Motor neuron (in vitro differentiated cells): Measurements from ENCODE around the gene SYT8. TPM values are rescaled to one million over a fixed set of nuclear protein-coding genes. Genes with fewer than 3 reads are reported as not detected.

Source experiments
- ATAC-seq, 8 experiments: fragments of 200-7000 bp; cut with Tn5 transposase; replicated peaks in 6 of 8; 2 replicates each; pipeline ENCODE4 v1.8.0; 2021; ENCODE audit warnings: mild to moderate bottlenecking in 8 of 8, moderate library complexity in 8 of 8
- H3K27ac ChIP-seq, 2 donors: fragments of 250-450 bp; sonication (Bioruptor Pico); 2 replicates each; pipeline ENCODE4 v1.9.0; 2021; ENCODE audit warnings: antibody characterized with exemption in 2 of 2, mild to moderate bottlenecking in 2 of 2, moderate library complexity in 1 of 2
- H3K4me1 ChIP-seq, 2 donors: fragments of 250-450 bp; sonication (Bioruptor Pico); replicated peaks in 1 of 2; 2 replicates each; pipeline ENCODE4 v1.6.1; 2021; ENCODE audit warnings: antibody characterized with exemption in 2 of 2, mild to moderate bottlenecking in 2 of 2, moderate library complexity in 1 of 2
- H3K4me3 ChIP-seq, 5 donors: fragments of 250-450 bp; sonication (Bioruptor Pico); 2 replicates each; pipeline ENCODE4 v1.9.0; 2021; ENCODE audit warnings: antibody characterized with exemption in 5 of 5, mild to moderate bottlenecking in 5 of 5, moderate library complexity in 4 of 5
- WGBS, 10 experiments: fragments of 450-650 bp; shearing (Covaris generic); methylation state at CpG; one replicate each; pipeline ENCODE4 v1.0.0; 2022; 5-methylcytosine and 5-hydroxymethylcytosine counted together
- in situ Hi-C, 9 experiments: fragments of 400-800 bp; cut with MboI; loops; one replicate each; pipeline ENCODE4 v1.15.0; 2021; ENCODE audit warnings: low sequenced_read_pairs in 9 of 9, low pct_unique_long_range_greater_than_20kb in 2 of 9; ENCODE audit not compliant: unreplicated experiment in 9 of 9
- total RNA-seq, 8 experiments: library from RNA; unstranded; fragments of 300-600 nt; gene quantifications; 2 replicates each; pipeline versions ENCODE4 v1.2.3 to v1.2.4, GENCODE V29; 2022

Gene SYT8
- total RNA-seq, 8 experiments from 2014 or later: 0.27 to 2.0 (median 0.66) TPM; not detected in 3

DNA sequence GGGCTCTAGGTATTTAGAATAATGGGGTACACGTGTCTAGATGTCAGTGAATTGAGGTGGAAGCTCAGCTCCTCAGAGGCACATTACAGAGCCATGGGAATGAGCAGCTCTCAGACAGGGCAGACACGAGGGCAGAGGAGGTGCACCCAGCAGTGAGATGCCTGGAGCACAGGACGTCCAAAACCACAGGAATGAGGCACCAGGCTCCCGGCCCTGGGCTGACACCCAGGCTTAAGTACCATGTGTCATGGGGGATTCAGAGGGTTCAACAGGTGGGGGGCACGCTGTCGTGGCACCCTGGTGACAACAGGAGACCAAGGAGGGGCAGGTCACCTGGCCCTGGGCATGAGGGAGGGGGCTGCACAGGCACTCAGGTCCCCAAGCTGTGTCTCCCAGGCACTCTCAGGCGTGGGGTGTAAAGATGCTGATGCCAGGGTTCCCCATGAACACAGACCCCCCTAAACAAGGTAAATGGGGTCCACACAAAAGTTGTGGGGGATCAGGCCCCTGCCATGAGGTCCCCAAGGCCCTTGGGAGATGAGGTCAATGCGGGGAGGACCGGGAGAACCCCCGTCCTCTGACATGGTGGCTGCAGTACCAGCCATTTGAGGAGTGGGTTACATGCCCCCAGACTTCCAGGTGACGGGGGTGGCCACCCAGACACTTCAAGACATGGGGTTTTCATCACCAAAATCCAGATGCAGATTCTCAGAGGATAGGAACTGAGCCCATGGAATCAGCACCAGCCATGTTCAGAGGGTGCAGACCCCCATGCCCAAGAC lies 5.6 kb upstream of the SYT8 start:
- Histone ChIP-seq H3K4me1 (peaks cover 0 to 4% of the 10 kb centered on the region in 2 donors), H3K4me3 (no peak overlapping the region), H3K27ac (no peak overlapping the region)
- WGBS, 10 experiments: 0 to 83% (median 40%) methylated on average over 1 to 4 of the region's 11 CpGs; no CpG with 5 or more reads in 5 of the 10 experiments
- in situ Hi-C loops: loop anchor here in 1 of 9 experiments (25.0 kb wide), 1 partner anchor 167 kb away; no protein-coding TSS in a partner anchor
- peak in 1 of 8 experiments; percentile 9 for ATAC-seq

GRCh38 chr11:1830004-1830321 lies 4.8 kb upstream of the SYT8 start:
- WGBS, 10 experiments: no CpG with 5 or more reads among the region's 6 CpGs
- ATAC-seq: no peak
- peaks cover 0 to 4% of the 10 kb centered on the region in 2 donors for H3K4me1 ChIP-seq
- in situ Hi-C loops: loop anchor here in 3 of 9 experiments (10.0 to 25.0 kb wide), 2 partner anchors 135 to 168 kb away; partner anchors contain the start of gene KRTAP5-6 (in 2 of the 3)
- H3K4me3 ChIP-seq: no peak overlapping the region
- no peak overlapping the region for H3K27ac ChIP-seq

DNA sequence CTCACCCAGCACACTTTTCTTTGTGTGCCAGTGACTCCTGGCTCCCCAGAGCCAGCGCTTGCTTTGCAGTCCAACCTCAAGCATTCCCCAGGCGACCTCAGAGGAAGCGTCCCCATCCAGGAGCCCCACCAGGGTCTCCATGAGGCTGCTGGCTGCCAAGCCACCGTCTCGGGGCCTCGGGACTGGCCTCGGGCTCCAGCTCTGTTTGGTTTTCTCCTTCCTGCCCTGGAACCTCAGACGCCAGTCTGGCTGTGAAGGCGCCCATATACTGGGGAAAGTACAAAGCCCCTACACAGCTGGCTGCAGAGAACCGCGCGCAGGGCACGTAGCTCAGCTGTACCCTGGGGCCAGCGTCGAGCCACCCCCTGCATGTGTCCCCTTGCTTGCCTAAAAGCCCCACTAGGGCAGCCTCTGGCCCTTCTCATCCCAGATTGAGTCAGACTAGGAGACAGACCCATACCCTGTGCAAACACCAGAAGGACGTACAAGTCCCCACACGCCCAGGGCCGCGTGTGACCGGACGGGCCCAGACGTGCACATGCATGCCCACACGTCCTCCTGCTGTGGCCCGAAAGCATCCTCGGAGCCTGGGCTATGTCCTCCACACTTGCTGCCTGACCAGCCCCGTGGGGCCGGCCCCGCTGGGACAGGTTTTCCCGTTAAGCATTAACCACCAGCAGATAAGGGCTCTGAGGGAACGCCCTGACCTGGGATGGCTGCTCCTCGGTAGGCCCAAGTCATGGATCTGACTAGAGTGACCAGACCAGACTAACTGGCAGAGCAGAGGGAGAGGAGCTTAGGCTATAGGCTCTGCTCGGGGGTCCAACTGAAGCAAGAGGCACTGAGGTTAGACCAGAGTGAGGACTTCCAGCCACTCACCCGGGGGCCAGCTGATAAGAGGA lies 4.2 kb upstream of the SYT8 start:
- WGBS, 10 experiments: 0 to 100% (median 66%) methylated on average over 1 to 5 of the region's 33 CpGs; no CpG with 5 or more reads in 6 of the 10 experiments

DNA sequence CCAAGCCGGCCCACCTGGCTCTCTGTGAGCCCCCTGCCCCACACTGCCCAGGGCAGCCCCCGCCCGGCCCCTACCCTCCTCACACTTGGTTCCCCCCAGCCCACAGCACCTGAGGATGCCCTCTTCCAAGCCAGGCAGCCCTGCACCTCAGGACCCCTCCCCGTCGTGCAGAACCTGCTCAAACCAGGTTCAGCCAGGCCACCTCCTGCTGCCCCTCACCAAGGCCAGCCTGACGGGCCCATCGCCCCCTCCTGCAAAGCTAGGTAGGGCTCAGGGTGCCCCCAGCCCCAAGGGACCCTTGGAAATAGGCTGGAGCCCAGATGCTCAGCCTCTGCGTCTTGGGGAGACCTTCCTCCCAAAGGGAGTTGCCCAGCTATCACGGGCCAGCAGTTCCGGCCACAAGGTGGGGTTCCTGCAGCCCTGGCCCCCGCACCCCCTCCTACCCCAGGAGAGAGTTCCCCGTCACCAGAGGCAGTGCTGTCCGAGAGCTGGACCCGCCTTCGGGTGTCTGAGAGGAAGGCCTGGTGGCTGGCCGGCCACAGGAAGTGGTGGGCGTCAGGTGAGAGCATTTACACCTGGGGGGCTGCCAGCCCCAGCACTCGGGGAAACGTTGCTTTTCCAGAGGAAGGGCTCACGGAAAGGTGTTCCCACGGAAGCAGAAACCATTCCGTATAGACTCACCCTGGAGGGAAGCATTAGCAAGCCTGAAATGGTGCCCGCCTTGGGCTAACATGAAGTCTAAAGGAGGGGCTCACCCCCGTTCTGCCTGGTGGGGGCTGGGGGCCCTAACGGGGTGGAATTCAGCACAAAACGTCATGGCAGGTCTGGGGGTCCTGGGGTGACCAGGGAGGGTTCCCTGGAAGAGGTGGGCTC lies 3.2 kb upstream of the SYT8 start:
- peaks cover 0 to 4% of the 10 kb centered on the region in 2 donors for H3K4me1 ChIP-seq
- no peak overlapping the region for H3K4me3 ChIP-seq
- ATAC-seq: no peak
- WGBS, 10 experiments: 80 to 100% methylated on average over 1 to 2 of the region's 26 CpGs; no CpG with 5 or more reads in 8 of the 10 experiments
- no peak overlapping the region for H3K27ac ChIP-seq
- in situ Hi-C loops: loop anchor here in 3 of 9 experiments (10.0 to 25.0 kb wide), 2 partner anchors 137 to 169 kb away; partner anchors contain the start of gene KRTAP5-6 (in 2 of the 3)

More for the DNA sequence above, 4.2 kb upstream of the SYT8 start:
- no peak overlapping the region for H3K27ac ChIP-seq
- peaks cover 0 to 4% of the 10 kb centered on the region in 2 donors for H3K4me1 ChIP-seq
- peak in 1 of 8 experiments; percentile 3 for ATAC-seq
- in situ Hi-C loops: loop anchor here in 3 of 9 experiments (10.0 to 25.0 kb wide), 2 partner anchors 136 to 168 kb away; partner anchors contain the start of gene KRTAP5-6 (in 2 of the 3)
- no peak overlapping the region for H3K4me3 ChIP-seq

DNA sequence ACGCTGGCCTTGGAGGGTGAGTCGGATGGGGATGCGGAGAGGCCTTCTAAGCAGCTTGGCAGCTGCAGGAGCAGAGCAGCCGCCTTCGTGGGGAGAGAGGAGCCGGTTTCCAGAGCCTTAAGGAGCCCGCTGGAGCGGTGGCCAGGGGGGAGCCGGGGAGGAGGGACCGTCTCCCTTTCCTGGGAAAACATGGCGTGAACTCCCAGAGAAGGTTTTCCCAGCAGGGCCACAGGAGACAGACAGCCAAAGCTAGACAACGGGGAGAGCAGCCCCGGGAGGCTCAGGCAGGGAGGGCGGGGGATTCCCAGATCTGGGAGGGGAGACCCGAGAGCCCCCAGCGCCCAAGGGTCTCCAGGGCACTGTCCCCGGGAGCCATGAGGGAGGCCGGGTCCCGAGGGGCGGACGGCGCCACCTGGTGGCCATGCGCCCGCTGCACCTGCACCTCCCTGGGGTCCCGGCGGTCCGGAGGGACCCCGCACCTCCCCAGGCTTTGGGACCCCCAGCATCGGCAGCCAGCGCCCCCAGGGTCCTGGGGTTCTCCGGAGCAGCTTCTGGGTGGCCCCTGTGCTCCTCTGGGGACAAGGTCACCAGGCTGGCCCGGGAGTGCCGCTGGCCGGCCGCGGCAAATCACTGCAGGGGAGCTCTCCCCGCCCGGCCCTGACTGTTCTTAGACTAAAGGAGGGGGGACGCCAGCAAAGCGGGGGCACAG lies 2.4 kb upstream of the SYT8 start:
- WGBS, 10 experiments: 10% methylated on average over 2 of the region's 40 CpGs; no CpG with 5 or more reads in 9 of the 10 experiments
- ATAC-seq: peak; percentile 81 to 93 (median 86)
- in situ Hi-C loops: loop anchor here in 3 of 9 experiments (10.0 to 25.0 kb wide), 2 partner anchors 138 to 170 kb away; partner anchors contain the start of gene KRTAP5-6 (in 2 of the 3)
- no peak overlapping the region for H3K27ac ChIP-seq
- H3K4me1 ChIP-seq: peaks cover 0 to 4% of the 10 kb centered on the region in 2 donors
- H3K4me3 ChIP-seq: peak overlapping the region in 1 of 5 donors; percentile 16

GRCh38 chr11:1832920-1833295 lies 1.9 kb upstream of the SYT8 start:
- Histone ChIP-seq H3K4me3 (no peak overlapping the region), H3K27ac (no peak overlapping the region), H3K4me1 (peaks cover 0 to 5% of the 10 kb centered on the region in 2 donors)
- WGBS, 10 experiments: 30 to 100% (median 60%) methylated on average over 1 to 3 of the region's 17 CpGs; no CpG with 5 or more reads in 5 of the 10 experiments
- in situ Hi-C loops: loop anchor here in 3 of 9 experiments (10.0 to 25.0 kb wide), 2 partner anchors 138 to 171 kb away; partner anchors contain the start of gene KRTAP5-6 (in 2 of the 3)
- no peak for ATAC-seq

GRCh38 chr11:1834062-1834610 lies 654 bp upstream of the SYT8 start:
- H3K27ac ChIP-seq: no peak overlapping the region
- in situ Hi-C loops: loop anchor here in 3 of 9 experiments (10.0 to 25.0 kb wide), 2 partner anchors 139 to 172 kb away; partner anchors contain the start of gene KRTAP5-6 (in 2 of the 3)
- WGBS, 10 experiments: 40 to 91% (median 70%) methylated on average over 1 to 5 of the region's 14 CpGs; no CpG with 5 or more reads in 6 of the 10 experiments

GRCh38 chr11:1835671-1836010 lies 851 bp downstream of the SYT8 start:
- ATAC-seq: no peak
- Histone ChIP-seq H3K4me3 (no peak overlapping the region), H3K27ac (no peak overlapping the region), H3K4me1 (peaks cover 0 to 7% of the 10 kb centered on the region in 2 donors)
- WGBS, 10 experiments: 0 to 80% (median 62%) methylated on average over 1 to 3 of the region's 12 CpGs; no CpG with 5 or more reads in 7 of the 10 experiments
- in situ Hi-C loops: loop anchor here in 3 of 9 experiments (10.0 to 25.0 kb wide), 2 partner anchors 141 to 173 kb away; partner anchors contain the start of gene KRTAP5-6 (in 2 of the 3)

More at GRCh38 chr11:1834062-1834610, 654 bp upstream of the SYT8 start:
- no peak for ATAC-seq
- peaks cover 0 to 7% of the 10 kb centered on the region in 2 donors for H3K4me1 ChIP-seq
- H3K4me3 ChIP-seq: no peak overlapping the region

DNA sequence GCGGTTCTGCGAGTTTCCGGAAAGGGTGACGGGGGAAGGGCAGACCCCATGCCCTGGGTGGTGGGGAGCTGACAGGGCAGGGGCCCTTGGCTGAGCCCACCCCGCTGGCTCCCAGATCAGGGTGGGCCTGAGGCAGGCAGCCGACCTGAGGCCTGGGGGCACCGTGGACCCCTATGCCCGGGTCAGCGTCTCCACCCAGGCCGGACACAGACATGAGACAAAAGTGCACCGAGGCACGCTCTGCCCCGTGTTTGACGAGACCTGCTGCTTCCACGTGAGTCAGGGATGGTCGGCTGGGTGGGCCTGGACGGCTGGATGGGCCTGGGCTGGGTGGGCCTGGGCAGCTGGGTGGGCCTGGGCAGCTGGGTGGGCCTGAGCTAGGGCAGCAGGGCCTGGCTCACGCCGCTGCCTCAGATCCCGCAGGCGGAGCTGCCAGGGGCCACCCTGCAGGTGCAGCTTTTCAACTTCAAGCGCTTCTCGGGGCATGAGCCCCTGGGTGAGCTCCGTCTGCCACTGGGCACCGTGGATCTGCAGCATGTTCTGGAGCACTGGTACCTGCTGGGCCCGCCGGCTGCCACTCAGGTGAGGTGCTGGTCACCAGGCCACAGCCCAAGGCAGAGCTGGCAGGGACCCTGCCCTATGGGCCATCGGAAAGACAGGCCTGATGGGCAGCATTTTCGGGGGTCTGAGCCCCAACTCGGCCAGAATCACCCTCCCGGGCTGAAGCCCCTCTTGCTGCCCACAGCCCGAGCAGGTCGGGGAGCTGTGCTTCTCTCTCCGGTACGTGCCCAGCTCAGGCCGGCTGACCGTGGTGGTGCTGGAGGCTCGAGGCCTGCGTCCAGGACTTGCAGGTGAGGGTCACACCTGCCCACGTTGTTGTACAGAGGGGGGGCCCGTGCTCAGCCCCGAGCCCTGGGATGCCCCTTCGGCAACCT lies 1.5 kb downstream of the SYT8 start:
- Histone ChIP-seq H3K27ac (no peak overlapping the region), H3K4me3 (no peak overlapping the region), H3K4me1 (peaks cover 0 to 7% of the 10 kb centered on the region in 2 donors)
- ATAC-seq: no peak
- 67 to 100% (median 85%) methylated on average over 1 to 7 of the region's 43 CpGs; no CpG with 5 or more reads in 6 of the 10 experiments for WGBS, 10 experiments
- in situ Hi-C loops: loop anchor here in 3 of 9 experiments (10.0 to 25.0 kb wide), 2 partner anchors 141 to 174 kb away; partner anchors contain the start of gene KRTAP5-6 (in 2 of the 3)
